SK-N-MC (cell line): ENCODE results near the gene SCFD2.

ENCODE experiments used
- FOXP2 ChIP-seq: optimal IDR thresholded peaks from 2 replicates; pipeline ENCODE3; 2011; ENCODE audit warnings: mild to moderate bottlenecking, moderate library complexity; ENCODE audit not compliant: insufficient read depth; ENCODE audit errors: extremely low read length, control extremely low read depth
- POLR2AphosphoS5 ChIP-seq: IDR thresholded peaks from 2 replicates; pipeline ENCODE4 v1.6.1; 2012; ENCODE audit warnings: mild to moderate bottlenecking, low read depth, low read length, borderline replicate concordance

DNA sequence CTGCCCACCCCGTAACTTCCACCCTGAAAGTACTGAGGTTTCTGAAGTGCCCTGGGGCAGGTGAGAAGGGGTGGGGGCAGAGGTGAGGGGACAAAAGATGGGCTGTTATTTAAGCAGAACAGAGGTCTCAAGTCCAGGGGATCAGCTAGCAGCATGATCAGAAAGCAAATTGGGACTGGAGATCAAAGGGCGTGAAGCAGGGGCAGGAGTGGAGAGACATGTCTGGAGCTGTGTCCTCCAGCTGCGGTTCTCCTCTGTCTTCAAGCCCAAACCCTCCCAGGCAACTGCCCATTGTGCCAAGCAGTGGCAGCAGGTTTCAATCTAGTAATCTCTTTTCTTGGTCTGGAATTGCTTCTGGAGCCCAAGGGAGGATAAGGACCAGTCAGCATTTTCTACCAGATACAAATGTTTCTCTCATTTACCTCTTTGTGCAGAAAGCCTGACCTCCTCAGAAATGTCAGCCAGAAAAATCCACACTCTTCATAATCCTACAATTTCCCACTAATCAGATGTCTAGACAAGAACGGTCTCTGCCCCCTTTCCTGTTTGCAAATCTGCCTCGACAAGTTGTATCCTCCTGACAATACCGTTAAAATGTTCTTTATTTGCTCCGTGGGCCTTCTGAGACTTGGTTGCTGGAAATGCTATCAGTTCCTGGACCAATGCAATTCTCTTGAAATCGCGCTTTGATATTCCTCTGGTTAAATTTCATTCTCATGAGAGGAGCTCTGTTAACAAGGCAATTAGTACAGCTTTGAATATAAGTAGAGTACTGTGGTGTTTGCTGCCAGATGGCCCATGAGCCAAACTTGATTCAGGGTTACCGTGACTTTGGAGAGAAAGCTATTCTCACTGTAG, 526.9 kb downstream of the SCFD2 start:
- TF ChIP-seq FOXP2 = no peak
- no peak for TF ChIP-seq POLR2AphosphoS5
